SK-N-SH treated with all-trans-retinoic acid at 6 μM for 48 hours (cell line): Measurements from ENCODE around the gene FANCG.

Experiments
- ATAC-seq: fragments of 200-7000 bp; cut with Tn5 transposase; 3 replicates; pipeline ENCODE4 v1.9.1; 2020; ENCODE audit warnings: mild to moderate bottlenecking, moderate library complexity
- BACH2 ChIP-seq: fragments of 250-450 bp; sonication (Bioruptor Pico); IDR thresholded peaks from 2 replicates; pipeline ENCODE4 v1.9.0; 2021; ENCODE audit warnings: mild to moderate bottlenecking, borderline replicate concordance
- CSDC2 ChIP-seq: fragments of 250-450 bp; sonication (Bioruptor Pico); IDR thresholded peaks from 2 replicates; pipeline ENCODE4 v1.5.0; 2020; ENCODE audit warnings: mild to moderate bottlenecking, moderate library complexity
- CSRNP3 ChIP-seq: fragments of 250-450 bp; sonication (Bioruptor Pico); IDR thresholded peaks from 2 replicates; pipeline ENCODE4 v1.5.1; 2021; ENCODE audit warnings: mild to moderate bottlenecking, moderate library complexity
- ESRRG ChIP-seq: fragments of 250-450 bp; sonication (Bioruptor Pico); IDR thresholded peaks from 2 replicates; pipeline ENCODE4 v1.6.1; 2021; ENCODE audit warnings: mild to moderate bottlenecking
- GLIS3 ChIP-seq: fragments of 250-450 bp; sonication (Bioruptor Pico); IDR thresholded peaks from 2 replicates; pipeline ENCODE4 v1.5.0; 2020; ENCODE audit warnings: mild to moderate bottlenecking, moderate library complexity
- ISL1 ChIP-seq: fragments of 250-450 bp; sonication (Bioruptor Pico); IDR thresholded peaks from 2 replicates; pipeline ENCODE4 v2.1.2; 2022; ENCODE audit warnings: mild to moderate bottlenecking, moderate library complexity
- OSR1 ChIP-seq: fragments of 250-450 bp; sonication (Bioruptor Pico); IDR thresholded peaks from 2 replicates; pipeline ENCODE4 v1.8.0; 2022; ENCODE audit warnings: moderate library complexity, mild to moderate bottlenecking, inconsistent platforms
- PATZ1 ChIP-seq: fragments of 250-450 bp; sonication (Bioruptor Pico); IDR thresholded peaks from 2 replicates; pipeline ENCODE4 v1.8.0; 2020; ENCODE audit warnings: mild to moderate bottlenecking, moderate library complexity, borderline replicate concordance
- PPARA ChIP-seq: fragments of 250-450 bp; sonication (Bioruptor Pico); IDR thresholded peaks from 2 replicates; pipeline ENCODE4 v1.5.0; 2020; ENCODE audit warnings: mild to moderate bottlenecking, borderline replicate concordance
- RARB ChIP-seq: fragments of 250-450 bp; sonication (Bioruptor Pico); IDR thresholded peaks from 2 replicates; pipeline ENCODE4 v1.8.0; 2021; ENCODE audit warnings: mild to moderate bottlenecking, moderate library complexity
- SNAI2 ChIP-seq: fragments of 250-450 bp; sonication (Bioruptor Pico); IDR thresholded peaks from 2 replicates; pipeline ENCODE4 v1.5.0; 2020; ENCODE audit warnings: mild to moderate bottlenecking, moderate library complexity
- TCF4 ChIP-seq: fragments of 250-450 bp; sonication (Bioruptor Pico); IDR thresholded peaks from 2 replicates; pipeline ENCODE4 v1.8.0; 2021; ENCODE audit warnings: mild to moderate bottlenecking, moderate library complexity, borderline replicate concordance
- TOX ChIP-seq: fragments of 250-450 bp; sonication (Bioruptor Pico); IDR thresholded peaks from 2 replicates; pipeline ENCODE4 v1.8.0; 2021; ENCODE audit warnings: mild to moderate bottlenecking, moderate library complexity, borderline replicate concordance
- TSHZ2 ChIP-seq: fragments of 250-450 bp; sonication (Bioruptor Pico); IDR thresholded peaks from 2 replicates; pipeline ENCODE4 v1.5.0; 2020; ENCODE audit warnings: mild to moderate bottlenecking, moderate library complexity
- ZC3H10 ChIP-seq: fragments of 250-450 bp; sonication (Bioruptor Pico); IDR thresholded peaks from 2 replicates; pipeline ENCODE4 v1.5.1; 2021; ENCODE audit warnings: mild to moderate bottlenecking, moderate library complexity
- ZFP3 ChIP-seq: fragments of 250-450 bp; sonication (Bioruptor Pico); IDR thresholded peaks from 2 replicates; pipeline ENCODE4 v1.5.0; 2020; ENCODE audit warnings: mild to moderate bottlenecking, moderate library complexity
- ZFP30 ChIP-seq: fragments of 450-650 bp; formaldehyde crosslinking; IDR thresholded peaks from 2 replicates; pipeline ENCODE4 v1.5.0; 2022; ENCODE audit warnings: mild to moderate bottlenecking, moderate library complexity
- ZNF70 ChIP-seq: fragments of 450-650 bp; formaldehyde crosslinking; IDR thresholded peaks from 2 replicates; pipeline ENCODE4 v1.5.0; 2020; ENCODE audit warnings: mild to moderate bottlenecking, moderate library complexity
- ZNF8 ChIP-seq: fragments of 450-650 bp; formaldehyde crosslinking; IDR thresholded peaks from 2 replicates; pipeline ENCODE4 v1.5.0; 2020; ENCODE audit warnings: mild to moderate bottlenecking, moderate library complexity
- TF ChIP-seq, protein P1 (sequence below): fragments of 250-450 bp; sonication (Bioruptor Pico); IDR thresholded peaks from 2 replicates; pipeline ENCODE4 v1.5.1; 2020; ENCODE audit warnings: low read depth, mild to moderate bottlenecking, moderate library complexity

The FANCG gene

DNA sequence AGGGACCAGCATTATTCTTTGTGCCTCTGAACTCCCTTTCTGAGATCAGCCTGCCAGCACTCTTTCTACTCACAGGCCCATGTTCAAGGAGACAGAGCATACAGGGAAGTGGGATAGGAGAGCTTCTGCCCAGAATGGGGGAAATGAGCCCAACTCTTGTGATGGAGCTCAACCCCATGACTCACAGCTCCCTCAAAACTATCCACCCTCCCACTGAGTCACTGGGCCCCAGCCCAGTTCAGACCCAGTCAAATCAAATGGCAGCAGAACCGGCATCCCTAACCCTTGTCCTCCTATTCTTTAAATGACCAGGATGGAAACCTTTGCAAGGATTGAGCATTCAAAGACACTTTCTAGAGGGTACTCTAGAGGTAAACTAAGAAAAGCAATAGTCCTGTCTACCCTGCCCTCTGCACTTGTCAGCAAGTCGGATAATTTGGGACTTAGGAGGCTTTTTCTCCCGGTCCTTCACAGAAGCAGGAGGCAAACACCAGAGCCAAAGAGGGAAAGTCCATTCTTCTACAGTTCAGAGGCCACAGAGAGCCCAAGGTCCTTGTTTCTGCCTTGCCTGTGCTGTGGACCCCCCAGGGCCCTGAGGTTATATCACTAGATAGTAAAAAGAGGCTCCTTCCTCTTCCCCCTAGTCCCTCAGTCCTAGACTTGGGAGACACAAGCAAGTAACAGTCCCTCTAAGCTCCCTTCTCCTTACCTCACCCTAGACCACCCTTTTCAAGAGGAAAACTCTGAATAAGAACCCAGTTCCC, 32.7 kb upstream of the FANCG start:
- no peak for ATAC-seq
- TF ChIP-seq ISL1 (CRISPR knock-in tag) (no peak), PPARA (CRISPR knock-in tag) (no peak), ZFP3 (CRISPR knock-in tag) (no peak), TSHZ2 (CRISPR knock-in tag) (no peak), TOX (CRISPR knock-in tag) (no peak), BACH2 (CRISPR knock-in tag) (no peak), GLIS3 (CRISPR knock-in tag) (no peak), TCF4 (no peak), RARB (CRISPR knock-in tag) (no peak), OSR1 (no peak), ESRRG (no peak), CSRNP3 (CRISPR knock-in tag) (no peak), ZNF70 (CRISPR knock-in tag) (no peak), ZFP30 (CRISPR knock-in tag) (no peak), ZC3H10 (CRISPR knock-in tag) (no peak)
- TF ChIP-seq, protein P1, sequence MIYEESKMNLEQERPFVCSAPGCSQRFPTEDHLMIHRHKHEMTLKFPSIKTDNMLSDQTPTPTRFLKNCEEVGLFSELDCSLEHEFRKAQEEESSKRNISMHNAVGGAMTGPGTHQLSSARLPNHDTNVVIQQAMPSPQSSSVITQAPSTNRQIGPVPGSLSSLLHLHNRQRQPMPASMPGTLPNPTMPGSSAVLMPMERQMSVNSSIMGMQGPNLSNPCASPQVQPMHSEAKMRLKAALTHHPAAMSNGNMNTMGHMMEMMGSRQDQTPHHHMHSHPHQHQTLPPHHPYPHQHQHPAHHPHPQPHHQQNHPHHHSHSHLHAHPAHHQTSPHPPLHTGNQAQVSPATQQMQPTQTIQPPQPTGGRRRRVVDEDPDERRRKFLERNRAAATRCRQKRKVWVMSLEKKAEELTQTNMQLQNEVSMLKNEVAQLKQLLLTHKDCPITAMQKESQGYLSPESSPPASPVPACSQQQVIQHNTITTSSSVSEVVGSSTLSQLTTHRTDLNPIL: no peak

- TF ChIP-seq TOX (CRISPR knock-in tag): no peak
- no peak for TF ChIP-seq CSDC2
- no peak for TF ChIP-seq ZNF70 (CRISPR knock-in tag)
- no peak for TF ChIP-seq ISL1 (CRISPR knock-in tag)
- peak; percentile 72 for ATAC-seq
Observed at GRCh38 chr9:35111001-35111933, 31.5 kb upstream of the FANCG start.

DNA sequence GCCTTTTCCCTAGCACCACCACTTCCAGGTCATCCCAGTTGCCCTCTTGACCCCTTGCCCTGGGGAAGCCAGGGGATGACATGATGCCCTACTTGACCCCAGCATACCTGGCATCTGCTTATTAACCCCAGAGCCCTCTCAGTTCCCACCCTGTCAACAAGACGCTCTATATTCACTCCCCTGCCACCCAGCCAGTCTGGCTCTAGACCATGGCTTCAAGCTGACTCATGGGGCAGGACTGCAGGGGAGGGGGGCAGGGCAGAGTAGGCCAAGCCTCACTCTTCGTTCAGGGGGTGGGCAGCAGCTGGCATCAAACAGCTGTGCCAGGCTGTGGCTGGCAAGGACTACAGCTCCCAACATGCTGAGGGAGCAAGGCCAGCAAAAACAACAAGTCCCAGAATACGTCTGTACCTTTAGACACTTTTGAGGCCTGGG, 30.6 kb upstream of the FANCG start:
- no peak; the same call in 1 of the 3 replicates for ATAC-seq
- no peak for TF ChIP-seq SNAI2
- TF ChIP-seq CSRNP3 (CRISPR knock-in tag): no peak
- no peak for TF ChIP-seq TOX (CRISPR knock-in tag)
- TF ChIP-seq ESRRG: no peak
- no peak for TF ChIP-seq PPARA (CRISPR knock-in tag)
- no peak for TF ChIP-seq PATZ1 (CRISPR knock-in tag)
- TF ChIP-seq BACH2 (CRISPR knock-in tag): no peak
- TF ChIP-seq ZNF8 (CRISPR knock-in tag): no peak
- TF ChIP-seq TSHZ2 (CRISPR knock-in tag): no peak
- TF ChIP-seq ZFP3 (CRISPR knock-in tag): no peak
- no peak for TF ChIP-seq CSDC2
- no peak for TF ChIP-seq RARB (CRISPR knock-in tag)
